GM19468 (cell line): Measurements from ENCODE around the gene SEPHS1.
A peak's percentile ranks its signal among the peaks of the same experiment; 100 is the strongest.
"Not testable (repeated sequence)": the region's sequence is repeated elsewhere in the genome, so short reads cannot be mapped to it uniquely, and the experiment has no call there.

ENCODE experiments used
- ATAC-seq: cut with Tn5 transposase; IDR thresholded peaks from one replicate; pipeline ENCODE4 v1.9.1; 2021; ENCODE audit warnings: mild to moderate bottlenecking, moderate library complexity, moderate number of reproducible peaks; ENCODE audit not compliant: unreplicated experiment; ENCODE audit errors: extremely low read depth

SEPHS1 gene

GRCh38 chr10:13348216-13349017 is at the start of gene SEPHS1:
Gene SEPHS1 (minus strand): TSS chr10:13348293. CDS start chr10:13344950, 3,343 bp downstream.
- ATAC-seq = peak; percentile 16

- ATAC-seq = no peak
Observed at GRCh38 chr10:13397052-13397451, 49.0 kb upstream of the SEPHS1 start.

GRCh38 chr10:13396369-13396768 is 48.3 kb upstream of the SEPHS1 start:
- ATAC-seq = no peak

GRCh38 chr10:13395540-13395939 is 47.4 kb upstream of the SEPHS1 start:
- no peak for ATAC-seq

GRCh38 chr10:13393640-13394039 is 45.5 kb upstream of the SEPHS1 start:
- no peak for ATAC-seq

GRCh38 chr10:13392701-13393100 is 44.6 kb upstream of the SEPHS1 start:
- no peak for ATAC-seq

- ATAC-seq = no peak
Observed at GRCh38 chr10:13390604-13391522, 42.8 kb upstream of the SEPHS1 start.

GRCh38 chr10:13388478-13389230 is 40.6 kb upstream of the SEPHS1 start:
- no peak for ATAC-seq

- ATAC-seq = no peak
Observed at GRCh38 chr10:13386021-13386420, 37.9 kb upstream of the SEPHS1 start.

GRCh38 chr10:13383399-13383761 is 35.3 kb upstream of the SEPHS1 start:
- ATAC-seq = no peak

GRCh38 chr10:13382703-13383398 is 34.8 kb upstream of the SEPHS1 start:
- ATAC-seq = no peak

GRCh38 chr10:13379061-13379460 is 31.0 kb upstream of the SEPHS1 start:
- ATAC-seq = not testable (repeated sequence)

GRCh38 chr10:13376746-13377145 is 28.7 kb upstream of the SEPHS1 start:
- ATAC-seq = no peak

GRCh38 chr10:13376297-13376696 is 28.2 kb upstream of the SEPHS1 start:
- no peak for ATAC-seq

GRCh38 chr10:13375791-13376190 is 27.7 kb upstream of the SEPHS1 start:
- no peak for ATAC-seq

- no peak for ATAC-seq
Observed at GRCh38 chr10:13373644-13374043, 25.6 kb upstream of the SEPHS1 start.

- ATAC-seq = no peak
Observed at GRCh38 chr10:13372524-13372923, 24.4 kb upstream of the SEPHS1 start.

GRCh38 chr10:13371897-13372470 is 23.9 kb upstream of the SEPHS1 start:
- peak; percentile 68 for ATAC-seq

GRCh38 chr10:13366891-13367290 is 18.8 kb upstream of the SEPHS1 start:
- no peak for ATAC-seq

GRCh38 chr10:13365831-13366230 is 17.7 kb upstream of the SEPHS1 start:
- no peak for ATAC-seq
